ENCODE results near the gene SLC25A29.
A peak's percentile ranks its signal among the peaks of the same experiment; 100 is the strongest.
"Not testable (repeated sequence)": the region's sequence is repeated elsewhere in the genome, so short reads cannot be mapped to it uniquely, and the experiment has no call there.

Gene SLC25A29

DNA sequence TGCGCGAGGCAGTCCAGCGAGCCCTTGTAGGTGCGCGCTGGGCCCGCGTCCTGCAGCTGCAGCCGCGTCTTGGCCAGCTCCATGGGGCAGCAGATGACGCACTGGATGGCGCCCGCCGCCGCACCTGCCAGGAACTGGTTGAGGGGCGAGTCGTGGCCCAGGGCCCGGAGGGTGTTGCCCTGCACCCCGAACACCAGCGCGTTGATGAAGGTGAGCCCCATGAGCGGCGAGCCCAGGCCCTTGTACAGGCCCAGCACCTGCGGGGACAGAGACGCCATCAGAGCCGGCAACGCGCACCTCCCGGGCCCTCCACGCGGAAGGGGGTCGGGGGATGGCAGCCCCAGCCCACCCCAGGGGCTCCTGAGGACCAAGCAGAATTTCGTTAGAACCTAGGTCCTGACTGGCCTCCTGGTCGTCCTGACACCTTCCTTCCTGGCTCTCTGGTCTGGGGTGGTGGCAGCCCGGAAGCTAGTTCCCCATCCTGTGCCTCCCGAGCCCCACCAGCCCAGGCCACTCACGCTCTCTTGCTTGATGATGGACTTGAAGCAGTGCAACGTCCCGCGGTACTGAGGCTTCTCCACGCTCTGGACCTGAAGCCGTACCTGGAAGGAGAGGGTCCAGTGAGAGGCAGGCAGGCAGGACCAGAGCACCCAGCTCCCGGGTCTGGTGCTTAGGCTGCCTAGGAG is 13.3 kb downstream of the SLC25A29 start:
- DNase-seq: peak; percentile 26

DNA sequence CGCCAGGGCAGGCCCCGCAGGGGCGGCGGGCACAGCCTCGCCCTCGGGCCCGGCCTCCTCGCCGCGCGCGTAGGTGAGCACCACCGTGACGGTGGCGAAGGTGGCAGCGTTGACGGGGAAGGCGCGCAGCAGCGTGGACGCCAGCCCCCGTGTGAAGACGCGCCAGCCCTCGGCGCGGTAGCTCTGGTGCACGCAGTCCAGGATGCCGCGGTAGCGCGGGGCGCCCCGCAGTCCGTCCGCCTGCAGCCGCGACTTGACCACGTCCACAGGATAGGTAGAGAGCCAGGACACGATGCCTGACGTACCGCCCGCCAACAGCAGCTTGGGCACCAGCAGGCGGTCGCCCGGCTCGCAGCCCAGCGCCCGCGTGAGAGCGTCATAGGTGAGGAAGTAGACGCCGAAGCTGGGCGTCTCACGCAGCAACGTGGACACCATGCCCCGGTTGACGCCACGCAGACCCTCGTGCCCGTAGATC is 13.9 kb downstream of the SLC25A29 start:
- DNase-seq: peak; percentile 16

DNA sequence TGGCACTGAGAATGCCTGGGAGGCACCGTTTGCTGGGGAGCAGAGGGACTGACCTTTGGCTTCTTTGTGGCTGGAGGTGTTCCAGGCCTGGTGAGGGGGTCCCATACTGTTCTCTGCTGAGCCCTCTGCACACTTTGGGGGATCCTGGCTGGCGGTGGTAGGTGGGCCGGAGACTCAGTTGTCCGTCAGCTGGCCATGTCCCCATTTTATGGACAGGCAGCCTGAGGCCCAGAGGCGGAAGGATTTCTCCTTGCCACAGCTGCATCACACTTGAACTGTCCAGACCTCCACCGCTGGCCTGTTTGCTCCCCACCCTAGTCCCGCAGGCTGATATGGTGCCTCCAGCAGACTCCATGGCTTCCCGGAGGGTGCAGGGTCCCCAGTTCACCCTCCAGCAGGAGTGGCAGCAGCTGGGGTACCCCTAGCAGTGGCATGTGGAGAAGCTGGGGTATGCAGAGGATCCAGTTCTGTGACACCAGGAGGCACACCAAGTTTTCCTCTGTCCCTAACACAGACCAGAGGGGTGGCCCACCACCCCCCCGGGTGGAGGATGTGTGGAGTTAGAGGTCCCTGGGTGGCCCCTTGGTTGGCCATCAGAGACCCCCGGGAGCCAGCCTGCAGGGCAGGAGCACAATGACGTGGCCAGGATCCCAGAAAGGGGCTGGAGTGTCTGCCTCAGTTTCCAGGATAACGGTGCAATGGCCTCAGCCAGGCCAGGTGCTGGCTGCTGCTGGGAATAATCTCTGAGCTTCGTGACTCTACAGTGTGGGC is 14.8 kb downstream of the SLC25A29 start:
- DNase-seq: peak; percentile 13

DNA sequence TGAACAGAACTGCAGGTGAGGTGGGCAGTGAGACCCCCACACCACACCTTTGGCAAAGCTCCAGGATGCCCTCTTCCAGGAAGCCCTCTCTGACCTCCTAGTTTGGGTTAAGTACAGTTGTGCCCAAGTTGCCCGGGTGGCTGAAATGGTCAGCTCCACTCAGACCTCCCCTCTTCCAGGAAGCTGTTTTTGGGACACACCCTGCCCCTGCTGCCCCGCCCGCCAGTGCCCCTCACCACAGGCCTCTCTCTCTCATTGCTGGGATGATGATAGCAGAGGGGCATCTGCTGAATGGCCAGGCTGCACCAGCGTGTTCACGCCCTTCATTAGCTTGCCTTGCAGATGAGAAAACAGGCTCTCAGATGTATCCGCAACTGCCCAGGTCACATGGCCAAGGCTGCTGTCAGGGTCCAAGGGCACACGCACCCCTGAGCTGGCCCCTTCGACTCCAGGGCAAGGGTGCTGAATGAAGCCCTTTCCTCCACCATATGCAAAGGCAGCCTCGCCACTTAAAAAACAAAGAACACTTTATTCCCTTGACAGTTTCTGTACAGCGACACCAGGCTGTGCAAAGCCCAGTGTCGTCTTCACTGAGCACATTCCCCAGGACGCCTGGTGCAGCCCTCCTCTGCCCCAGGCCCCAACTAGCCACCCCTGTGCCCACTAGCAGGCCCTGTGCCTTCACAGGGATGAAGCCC is 15.5 kb downstream of the SLC25A29 start:
- DNase-seq: no peak

DNA sequence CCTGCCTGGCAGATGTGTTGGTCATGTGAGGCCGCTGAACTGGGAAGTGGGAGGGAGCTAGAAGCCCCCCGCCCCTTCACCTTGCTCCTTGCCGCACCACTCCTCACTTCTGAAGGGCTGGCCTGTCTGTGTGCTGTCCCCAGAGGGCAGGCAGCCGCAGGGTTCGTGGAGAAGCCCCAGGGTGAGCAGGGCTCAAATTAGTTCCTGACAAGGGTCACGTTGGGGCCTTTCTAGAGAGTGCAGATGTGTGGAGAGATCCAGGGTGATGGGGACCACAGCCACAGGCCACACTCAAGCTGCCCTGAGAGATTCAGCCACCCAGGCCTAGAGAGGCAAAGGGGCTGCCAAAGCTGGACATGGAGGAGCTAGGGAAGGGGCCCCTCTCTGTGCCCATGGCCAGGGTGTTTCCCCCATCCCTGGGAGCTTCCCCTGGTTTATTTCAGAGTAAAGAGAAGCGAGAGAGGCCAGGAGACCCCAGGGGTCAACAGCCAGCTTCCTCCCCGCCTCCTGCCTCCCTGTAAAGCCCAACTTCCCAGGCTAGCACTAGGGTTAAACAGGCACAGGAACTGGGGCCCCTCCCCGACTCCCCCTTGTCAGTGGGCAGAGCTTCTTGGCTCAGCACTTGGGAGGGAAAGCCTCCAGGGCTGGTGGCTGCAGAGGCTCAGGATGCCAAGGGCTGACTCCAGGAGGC is 16.2 kb downstream of the SLC25A29 start:
- DNase-seq: no peak

DNA sequence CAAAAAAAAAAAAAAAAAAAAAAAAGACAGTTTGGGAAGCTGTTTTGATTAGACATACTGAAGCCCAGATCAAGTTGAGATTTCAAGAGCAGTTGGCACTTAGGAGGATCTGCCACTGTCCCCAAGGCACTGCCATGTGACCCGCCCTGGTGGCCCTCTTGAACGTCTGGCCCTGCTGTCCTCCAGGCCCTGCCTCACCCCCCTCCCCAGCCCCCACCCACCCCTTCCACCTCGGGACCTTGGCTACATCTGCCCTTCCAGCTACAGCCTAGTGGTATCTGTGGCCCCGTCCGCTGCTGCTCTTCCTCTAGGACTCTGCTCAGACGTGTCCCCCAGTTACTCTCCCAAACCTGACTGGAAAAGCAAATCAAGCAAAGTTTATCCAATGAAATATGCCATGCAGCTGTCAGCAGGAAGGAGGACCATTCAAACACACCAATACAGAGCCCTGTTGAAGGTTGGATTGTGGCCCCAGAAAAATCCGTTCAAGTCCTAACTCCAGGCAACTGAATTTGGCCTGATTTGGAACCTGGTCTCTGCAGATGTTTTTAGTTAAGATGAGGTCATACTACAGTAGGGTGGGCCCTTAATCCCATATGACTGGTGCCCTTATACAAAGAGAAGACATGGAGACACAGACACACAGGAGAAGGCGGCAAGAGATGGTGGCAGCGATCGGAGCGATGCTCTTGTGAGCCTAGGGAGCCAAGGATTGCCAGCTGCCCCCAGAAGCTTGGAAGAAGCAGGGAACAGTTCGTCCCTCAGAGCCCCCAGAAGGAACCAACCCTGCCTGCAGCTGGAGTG is 17.7 kb downstream of the SLC25A29 start:
- no peak for DNase-seq

DNA sequence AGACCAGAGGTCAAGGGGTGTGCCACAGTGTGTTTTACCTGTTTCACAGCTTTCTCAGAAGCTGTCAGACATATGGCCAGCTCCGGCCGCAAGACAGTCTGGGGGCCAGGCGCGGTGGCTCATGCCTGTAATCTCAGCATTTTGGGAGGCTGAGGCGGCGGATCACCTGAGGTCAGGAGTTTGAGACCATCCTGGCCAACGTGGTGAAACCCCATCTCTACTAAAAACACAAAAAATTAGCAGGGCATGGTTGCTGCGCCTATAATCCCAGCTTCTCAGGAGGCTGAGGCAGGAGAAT is 18.3 kb downstream of the SLC25A29 start:
- DNase-seq: not testable (repeated sequence)

DNA sequence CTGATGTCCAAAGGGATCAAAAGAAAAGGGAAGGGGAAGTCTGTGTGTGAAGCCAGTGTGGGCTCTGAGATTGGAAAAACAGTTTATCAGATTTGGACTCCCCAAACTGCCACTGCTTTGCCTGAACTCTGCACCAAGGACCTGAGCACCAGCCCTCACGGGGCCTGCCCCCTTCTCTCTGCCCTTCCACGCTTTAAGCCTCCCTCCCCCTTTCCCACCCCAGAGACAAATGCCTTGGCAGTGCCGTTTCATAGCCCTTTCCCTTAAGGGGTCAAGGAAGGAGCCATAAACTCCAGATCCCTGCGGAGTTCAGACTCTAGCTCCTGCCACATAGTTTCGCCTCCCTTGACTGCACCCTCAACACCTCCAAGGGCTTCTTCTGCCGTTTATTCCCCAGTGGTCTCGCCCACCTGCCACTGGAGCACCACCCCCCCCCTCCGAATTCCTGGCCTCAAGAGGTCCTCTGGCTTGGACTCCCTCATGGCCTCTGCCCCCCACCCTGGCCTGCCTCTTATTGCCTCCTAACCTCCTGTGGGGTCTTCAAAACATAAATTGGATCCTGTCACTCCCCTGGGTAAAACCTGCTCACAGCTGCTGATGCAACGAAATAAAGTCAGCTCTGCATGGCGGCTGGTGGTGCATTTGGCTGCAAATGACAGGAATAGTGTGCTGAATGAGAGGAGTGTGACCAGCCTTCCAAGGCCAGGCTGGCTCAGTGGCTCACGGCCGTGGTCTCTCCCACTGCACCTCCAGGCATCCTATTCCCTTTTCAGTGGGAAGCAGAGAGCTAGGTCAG is 18.8 kb downstream of the SLC25A29 start:
- DNase-seq: no peak

DNA sequence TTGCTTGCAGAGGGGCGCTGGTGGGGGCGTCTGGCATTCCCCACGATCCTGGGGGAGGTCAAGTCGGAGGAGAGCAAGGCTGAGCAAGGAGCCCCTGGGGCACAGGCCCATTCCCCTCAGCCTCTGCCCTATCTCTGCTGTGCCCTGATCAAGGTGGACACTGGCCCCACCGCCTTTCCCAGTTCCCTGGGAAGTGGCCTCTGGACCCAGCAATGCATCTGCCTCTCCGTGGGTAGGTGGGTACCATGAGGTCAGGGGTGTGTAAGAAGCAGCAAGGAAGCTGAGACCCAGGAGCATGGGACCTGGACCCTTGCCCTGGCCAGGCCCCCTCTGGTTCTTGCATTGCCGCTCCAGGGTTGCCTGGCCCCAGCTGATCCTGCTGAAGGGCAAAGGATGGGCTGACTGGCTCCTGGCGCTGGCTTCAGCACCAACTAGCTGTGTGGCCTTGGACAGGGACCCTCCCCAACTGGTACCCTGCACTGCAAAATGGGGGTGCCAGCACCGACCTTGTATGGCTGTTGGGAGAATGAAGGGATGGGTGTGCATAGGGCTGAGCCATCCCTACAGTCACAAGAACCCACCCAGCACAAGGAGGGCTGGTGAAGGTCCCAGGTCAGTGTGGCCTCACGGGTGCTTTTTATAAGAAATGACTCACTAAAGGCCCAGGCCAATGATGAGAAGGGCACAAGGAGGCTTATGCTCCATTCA is 19.6 kb downstream of the SLC25A29 start:
- DNase-seq: no peak

DNA sequence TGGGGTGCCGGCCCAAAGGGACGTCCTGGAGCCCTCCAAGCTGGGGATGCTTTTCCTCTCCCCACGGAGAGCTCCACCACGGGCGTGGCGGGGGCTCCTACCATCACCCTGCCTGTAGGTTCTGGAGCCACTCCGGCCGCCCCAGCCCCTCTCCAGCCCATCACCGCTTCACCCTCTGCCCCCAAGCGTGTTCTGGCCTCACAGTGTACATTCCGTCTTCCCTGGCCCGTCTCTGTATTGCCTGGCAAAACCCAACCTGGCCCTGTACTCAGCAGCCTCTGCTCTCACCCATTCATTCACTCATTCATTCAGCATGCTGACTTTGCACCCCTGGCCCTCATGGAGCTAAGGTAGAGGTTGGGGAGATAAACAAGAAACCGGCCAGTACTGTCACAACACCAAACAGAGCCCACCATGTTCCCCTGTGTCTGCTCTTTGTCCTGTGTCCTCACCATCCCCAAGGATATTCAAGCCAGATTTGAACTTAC is 20.3 kb downstream of the SLC25A29 start:
- no peak for DNase-seq

DNA sequence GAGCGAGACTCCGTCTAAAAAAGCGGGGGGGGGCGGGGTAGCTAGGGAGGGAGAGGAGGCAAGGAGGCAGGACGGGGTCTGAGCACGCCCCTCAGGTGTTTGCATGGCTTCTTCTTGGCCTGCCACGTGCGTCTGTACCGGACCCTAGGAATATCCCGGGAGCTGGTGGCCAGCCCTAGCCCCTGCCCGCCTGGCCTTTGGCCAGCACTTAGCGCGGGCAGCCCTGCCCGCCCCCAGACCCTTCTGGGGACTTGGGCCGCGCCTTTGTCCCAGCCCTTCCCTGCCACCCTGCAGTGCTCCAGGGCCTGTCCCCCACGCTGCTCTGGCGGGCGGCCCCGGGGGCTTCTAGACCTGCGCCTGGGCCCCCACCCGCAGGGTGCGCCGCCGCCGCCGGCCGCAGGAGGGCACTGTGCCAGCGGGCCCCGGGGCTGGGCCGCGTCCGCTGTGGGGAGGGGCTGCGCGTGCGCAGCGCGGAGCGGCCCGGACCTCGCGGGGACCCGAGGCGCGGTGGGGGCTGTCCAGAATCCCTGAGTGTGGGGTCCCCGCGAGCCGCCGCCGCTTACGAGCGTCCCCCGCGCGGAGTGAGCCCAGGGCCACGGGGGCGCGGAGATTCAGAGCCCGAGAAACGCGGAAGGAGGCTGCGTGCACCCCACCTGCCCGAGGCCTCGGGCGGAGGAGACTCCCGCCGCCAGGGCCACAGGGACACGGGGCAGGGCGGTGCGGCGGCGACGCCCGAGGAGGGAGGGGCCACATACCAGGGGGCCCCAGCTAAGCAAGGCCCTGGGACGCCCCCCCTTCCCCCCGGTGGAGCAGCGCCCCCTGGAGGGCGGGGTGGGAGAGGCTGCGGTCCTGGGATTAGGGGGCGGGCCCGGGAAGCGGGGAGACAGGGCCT is 21.0 kb downstream of the SLC25A29 start:
- DNase-seq: peak; percentile 78

DNA sequence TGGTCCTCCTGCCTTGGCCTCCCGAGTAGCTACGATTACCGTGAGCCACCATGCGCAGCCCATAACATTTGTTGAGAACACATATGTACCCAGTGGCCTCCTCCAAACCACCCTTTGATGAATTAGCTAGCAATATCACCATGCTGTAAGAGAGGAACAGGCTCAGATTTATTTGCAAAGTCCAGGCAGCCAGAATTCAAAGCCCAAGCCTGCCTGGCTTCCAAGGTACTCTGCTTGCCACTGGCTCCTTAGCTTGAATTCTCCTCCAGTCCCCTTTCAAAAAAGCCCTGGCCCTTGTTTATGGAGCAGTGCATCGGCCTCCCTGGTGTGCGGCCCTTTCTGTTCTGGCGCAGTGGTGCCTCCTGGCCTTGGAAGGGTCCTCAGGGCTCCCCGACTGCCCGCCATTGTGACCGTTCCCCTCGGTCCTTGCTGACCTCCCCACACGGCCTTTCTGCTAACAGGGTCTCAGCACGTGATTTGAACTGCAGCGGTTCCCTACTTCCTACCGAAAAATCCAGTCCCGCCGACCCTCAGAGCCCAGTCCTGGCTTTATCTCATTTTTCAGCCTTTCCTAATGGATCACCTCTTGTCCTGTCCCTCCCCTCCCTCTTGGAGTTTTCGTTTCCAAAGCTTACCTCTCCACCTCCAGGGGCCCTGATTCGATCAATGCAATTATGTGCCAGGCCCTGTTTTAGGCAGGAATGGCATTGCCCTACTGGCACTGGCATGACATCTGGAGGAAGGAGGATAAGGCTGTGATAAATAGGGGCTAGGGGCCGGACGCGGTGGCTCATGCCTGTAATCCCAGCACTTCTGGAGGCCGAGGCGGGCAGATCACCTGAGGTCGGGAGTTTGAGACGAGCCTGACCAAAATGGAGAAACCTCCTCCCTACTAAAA is 22.0 kb downstream of the SLC25A29 start:
- DNase-seq: no peak

DNA sequence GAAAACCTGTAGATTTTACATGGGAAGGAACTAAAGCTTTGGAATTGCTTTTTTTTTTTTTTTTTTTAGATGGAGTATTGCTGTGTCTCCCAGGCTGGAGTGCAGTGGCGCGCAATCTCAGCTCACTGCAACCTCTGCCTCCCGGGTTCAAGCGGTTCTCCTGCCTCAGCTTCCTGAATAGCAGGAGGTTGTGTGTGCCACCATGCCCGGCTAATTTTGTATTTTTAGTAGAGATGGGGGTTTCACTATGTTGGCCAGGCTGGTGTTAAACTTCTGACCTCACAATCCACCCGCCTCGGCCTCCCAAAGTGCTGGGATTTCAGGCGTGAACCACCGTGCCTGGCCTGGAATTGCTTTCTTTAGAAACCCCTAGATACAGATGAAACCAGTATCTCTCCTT is 22.8 kb downstream of the SLC25A29 start:
- DNase-seq: not testable (repeated sequence)

DNA sequence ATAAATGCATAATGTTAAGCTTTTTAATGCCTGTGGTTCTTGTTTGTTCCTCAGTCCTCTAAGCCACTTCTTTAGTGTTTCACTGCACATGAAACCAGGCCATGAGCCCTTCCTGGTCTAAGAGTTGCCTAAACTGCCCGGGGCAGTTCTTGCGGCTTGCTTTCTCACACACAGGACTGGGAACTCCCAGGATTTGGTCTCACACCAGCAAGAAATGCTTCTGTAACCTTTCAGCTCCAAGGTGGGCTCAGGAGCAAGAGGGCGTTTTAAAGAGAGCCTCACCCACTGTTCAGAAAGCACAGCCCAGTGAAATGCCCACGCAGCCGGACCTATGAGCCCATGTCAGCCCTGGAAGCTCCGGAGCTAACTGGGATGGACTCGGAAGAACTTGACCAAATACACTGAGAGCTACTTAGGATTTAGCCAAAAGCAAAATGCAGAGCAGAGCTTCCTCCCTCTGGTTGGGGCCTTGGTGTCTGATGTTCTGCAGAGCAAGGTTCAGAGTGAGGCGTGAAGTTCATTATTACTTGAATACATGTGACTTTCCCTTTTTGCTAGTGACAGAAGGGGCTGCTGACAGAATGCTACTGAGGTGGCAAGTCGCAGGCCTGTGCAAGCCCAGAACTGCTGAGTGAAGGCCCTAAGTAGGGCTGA is 23.4 kb downstream of the SLC25A29 start:
- DNase-seq: no peak

DNA sequence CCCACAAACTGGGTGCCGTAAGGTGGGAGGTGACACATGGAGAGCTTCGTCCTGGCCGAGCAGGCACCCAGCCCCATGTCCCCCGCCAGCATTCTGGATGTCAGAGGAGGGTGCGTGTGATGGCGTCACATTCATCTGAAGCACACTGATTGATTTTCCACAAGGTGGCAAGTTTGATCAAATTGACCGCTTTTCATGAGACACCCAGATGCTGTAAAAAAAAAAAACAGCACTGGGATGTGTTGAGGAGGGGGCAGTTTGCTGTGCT is 24.2 kb downstream of the SLC25A29 start:
- no peak for DNase-seq

DNA sequence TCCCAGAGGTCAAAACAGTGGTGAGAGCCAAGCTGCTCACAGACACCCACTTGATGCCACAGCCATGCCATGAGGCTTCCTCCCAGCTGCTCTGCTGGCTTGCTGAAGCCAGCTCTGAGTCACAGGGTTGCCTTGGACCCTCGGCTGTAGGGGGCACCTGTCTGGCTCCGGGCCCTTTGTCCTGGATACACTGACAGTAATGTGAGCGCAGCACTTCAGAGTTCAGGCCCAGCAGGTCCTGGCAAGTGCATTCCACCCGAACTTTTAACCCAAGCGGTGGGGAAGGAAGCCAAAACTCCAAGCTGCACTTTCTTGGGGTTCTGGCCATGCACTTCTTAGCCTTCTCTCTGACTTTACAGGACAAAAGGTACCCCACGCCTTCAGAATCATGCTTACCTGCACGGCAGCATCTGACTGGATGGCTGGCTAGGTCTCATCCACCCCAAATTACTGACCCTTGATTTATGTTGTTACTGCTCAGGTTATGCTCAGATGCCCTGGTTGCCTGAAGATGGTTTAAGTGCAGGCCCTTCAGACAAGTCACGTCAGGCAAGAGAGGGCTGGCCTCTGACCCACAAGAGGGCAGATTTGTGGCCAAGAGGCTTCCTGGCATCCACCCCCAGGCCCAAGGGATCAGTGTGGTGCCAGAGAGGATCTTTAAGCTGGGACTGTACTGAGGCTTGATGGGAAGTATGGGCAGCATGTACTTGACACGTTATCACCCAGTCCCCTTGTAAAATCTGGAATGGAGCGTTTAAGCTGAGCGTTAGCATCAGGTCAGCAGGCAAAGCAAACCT is 24.8 kb downstream of the SLC25A29 start:
- DNase-seq: no peak

DNA sequence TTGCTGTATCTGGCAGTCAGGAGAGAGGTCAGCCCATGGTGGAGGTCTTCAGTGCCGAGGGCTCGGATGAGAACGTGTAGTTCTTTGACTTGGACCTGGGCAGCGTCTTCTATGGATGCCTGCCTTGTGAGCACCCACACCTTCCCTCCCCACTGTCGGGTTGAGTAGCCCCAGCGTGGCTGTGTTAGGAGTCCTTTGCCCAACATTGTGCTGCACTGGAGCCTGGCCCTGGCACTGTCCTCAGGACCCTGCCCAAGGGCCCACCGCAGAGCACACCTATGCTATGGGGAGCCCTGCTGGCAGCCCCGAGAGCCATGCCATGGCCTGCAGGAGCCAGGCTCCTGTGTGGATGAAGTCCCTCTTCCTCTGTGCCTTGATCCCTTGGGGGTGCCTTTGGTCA is 26.7 kb downstream of the SLC25A29 start:
- no peak for DNase-seq

Data from right hindlimb (tissue), 1 donor.